ENCODE measurements around the gene TXNRD1.
"Not testable (repeated sequence)": the region's sequence is repeated elsewhere in the genome, so short reads cannot be mapped to it uniquely, and the experiment has no call there.

The TXNRD1 gene

DNA sequence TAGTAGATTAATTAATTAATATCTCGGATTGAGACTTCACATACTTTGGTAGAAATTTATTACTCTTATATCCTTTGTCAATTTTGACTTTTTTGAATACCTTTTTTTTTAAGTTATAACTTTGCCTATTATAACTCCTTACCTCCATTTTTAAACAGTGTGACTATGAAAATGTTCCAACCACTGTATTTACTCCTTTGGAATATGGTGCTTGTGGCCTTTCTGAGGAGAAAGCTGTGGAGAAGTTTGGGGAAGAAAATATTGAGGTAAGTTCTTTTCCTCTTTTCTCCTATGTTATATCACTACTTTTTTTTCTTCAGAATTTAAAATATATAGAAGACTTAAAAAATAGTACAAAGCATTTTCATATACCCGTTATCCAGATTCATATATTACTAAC is 115.8 kb downstream of the TXNRD1 start:
- DNase-seq: no peak

- DNase-seq: not testable (repeated sequence)
Observed at GRCh38 chr12:104332273-104332672, 116.7 kb downstream of the TXNRD1 start.

- no peak for DNase-seq
Observed at GRCh38 chr12:104333692-104334255, 118.2 kb downstream of the TXNRD1 start.

DNA sequence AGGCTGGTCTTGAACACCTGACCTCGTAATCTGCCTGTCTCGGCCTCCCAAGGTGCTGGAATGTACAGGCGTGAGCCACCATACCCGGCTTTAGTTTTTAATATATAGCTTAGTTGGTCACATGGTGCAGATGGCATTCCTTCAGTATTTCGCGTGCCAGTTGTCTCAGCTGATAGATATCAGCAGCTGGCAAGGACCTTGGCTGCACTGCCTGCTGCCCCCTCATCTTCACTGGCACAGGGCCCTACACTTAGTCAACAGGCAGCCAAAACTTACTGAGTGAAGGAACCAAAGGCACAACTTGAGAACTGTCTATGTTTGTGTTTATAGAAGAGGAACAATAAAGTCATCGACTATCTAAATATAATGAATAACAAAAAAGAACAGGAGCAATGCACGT is 119.0 kb downstream of the TXNRD1 start:
- no peak for DNase-seq

DNA sequence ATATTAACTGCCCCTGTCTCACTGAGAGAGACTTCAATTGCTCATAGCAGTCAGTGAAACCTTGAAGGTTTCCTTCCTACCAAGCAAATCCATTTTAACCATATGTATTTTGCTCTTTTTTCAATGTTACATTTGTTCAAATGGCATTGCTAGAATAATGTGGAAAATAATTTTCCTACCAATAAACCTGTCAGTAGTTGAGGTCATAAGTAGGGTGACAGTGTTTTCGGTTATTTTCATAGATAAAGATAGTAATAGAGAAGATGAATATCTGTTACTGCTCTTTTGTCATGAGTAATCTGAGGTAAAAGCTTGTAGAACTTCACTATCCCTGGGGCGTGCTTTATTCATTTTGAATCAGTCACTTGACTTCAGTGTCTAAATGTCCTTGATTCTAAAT is 120.5 kb downstream of the TXNRD1 start:
- no peak for DNase-seq

DNA sequence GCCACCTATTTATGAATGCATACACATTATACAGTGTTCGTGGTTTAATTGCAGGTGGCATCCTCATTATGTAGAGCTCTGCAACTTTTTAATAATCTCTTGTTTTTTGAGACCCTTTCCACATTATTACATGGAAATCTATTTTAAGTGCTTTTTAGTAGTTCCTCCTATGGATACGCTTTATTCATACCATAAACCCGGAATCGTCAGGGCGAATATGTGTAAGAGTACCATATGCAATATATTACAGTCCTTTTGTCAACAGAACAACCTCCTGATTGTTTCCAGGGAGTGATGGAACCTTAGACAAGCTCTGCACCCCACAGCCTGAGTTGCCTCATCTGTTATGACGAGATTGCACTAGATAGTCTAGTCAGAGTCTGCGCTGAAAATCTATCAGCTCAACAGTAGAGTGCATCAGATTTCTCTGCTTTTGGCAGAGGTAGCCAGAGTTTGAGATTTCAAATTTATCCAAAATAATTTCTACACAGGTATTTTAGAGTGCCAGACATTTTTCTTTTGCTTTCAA is 121.5 kb downstream of the TXNRD1 start:
- DNase-seq: no peak

DNA sequence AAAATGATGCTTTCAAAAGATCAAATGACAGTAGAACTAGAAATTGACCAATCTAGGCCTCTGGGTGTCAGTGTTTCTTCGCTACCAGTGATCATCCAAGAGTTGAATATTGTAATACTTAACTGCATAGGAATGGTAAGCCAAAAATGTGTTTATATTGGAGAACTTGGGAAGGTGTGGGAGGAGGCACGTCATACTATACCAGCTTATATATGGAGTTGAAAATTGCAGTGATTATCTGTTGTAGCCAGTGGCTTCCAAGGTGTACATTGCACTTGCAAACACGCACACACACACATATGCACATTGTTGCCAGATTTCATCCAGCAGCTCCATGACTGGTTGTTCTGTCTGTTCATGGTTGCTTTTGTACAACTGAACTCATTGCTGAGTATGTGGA is 124.1 kb downstream of the TXNRD1 start:
- no peak for DNase-seq

GRCh38 chr12:104340177-104340576 is 124.6 kb downstream of the TXNRD1 start:
- no peak for DNase-seq

GRCh38 chr12:104340925-104341611 is 125.5 kb downstream of the TXNRD1 start:
- no peak for DNase-seq

DNA sequence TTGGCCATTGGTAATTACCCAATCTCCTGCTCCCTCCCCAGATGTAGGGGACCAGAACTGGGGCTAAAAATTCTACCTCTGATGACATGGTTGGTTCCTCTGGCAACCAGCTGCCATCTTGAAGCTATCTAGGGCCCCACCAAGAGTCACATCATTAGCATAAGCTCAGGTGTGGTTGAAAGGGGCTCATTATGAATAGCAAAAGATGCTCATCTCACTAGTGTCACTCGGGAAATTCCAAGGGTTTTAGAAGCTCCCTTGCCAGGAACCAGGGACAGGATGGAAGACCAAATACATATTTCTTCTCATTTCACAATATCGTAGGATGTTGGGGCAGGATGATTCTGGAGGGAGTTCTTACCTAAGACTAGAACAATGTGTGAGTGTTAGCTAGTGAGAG is 126.6 kb downstream of the TXNRD1 start:
- no peak for DNase-seq

- no peak for DNase-seq
Observed at GRCh38 chr12:104342635-104343249, 127.2 kb downstream of the TXNRD1 start.

DNA sequence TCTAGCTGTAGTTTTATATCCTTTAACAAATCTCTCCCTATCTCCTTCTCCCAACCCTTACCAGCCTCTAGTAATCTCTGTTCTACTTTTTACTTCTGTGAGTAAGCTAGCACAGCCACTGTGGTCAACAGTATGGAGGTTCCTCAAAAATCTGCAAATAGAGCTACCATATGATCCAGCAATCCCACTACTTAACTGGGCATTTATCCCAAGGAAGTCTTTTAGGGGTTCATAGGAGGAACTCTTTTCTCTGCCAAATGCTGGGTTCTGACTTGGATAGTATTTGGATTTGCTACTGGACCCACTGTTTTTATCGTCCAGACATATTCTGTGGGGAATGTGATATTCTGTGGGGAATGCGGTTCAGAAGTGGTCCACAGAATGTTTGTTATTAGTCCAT is 129.1 kb downstream of the TXNRD1 start:
- no peak for DNase-seq

DNA sequence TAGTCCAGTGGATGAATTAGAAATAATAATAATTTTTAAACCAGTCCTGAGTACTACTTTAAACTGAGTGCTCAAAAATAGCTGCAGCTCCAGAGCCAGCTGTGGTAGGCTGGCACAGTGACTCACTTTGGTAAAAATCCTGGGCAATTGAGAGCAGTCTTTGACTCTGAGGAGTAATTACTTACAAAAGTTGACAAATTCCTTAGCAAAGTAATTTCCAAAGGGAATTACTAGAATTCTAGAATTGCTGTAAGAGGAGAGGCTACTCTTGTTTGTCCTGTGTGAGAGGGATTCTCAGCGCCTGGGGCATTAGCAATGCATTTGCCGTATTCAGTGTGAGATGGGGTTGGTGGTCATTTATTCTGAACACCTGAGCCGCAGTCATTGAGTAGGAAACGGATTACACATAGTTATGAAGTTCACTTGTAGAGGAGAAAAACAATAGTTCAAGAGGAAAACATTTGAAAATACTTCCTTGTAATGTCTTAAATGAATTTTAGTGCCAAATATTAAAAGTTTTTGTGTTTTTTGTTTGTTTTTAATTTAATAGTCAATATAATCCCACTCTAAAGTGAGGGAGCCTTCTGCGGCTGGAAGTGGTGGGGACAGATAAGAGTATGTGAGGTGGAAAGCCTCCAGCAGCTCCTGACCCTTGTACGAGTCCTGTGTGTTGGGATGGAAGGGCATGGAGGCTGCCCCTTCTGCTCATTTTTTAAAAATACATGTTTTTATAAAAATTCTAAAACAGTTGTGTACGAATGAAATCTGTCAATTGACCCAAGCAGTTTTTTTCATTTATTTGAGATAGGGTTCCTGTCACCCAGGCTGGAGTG is 129.9 kb downstream of the TXNRD1 start:
- no peak for DNase-seq

- DNase-seq: no peak
Observed at GRCh38 chr12:104347374-104348075, 131.9 kb downstream of the TXNRD1 start.

GRCh38 chr12:104348283-104348993 is 132.9 kb downstream of the TXNRD1 start:
- no peak for DNase-seq

- no peak for DNase-seq
Observed at GRCh38 chr12:104348994-104349494, 133.5 kb downstream of the TXNRD1 start.

GRCh38 chr12:104350211-104351056 is 134.9 kb downstream of the TXNRD1 start:
- no peak for DNase-seq

DNA sequence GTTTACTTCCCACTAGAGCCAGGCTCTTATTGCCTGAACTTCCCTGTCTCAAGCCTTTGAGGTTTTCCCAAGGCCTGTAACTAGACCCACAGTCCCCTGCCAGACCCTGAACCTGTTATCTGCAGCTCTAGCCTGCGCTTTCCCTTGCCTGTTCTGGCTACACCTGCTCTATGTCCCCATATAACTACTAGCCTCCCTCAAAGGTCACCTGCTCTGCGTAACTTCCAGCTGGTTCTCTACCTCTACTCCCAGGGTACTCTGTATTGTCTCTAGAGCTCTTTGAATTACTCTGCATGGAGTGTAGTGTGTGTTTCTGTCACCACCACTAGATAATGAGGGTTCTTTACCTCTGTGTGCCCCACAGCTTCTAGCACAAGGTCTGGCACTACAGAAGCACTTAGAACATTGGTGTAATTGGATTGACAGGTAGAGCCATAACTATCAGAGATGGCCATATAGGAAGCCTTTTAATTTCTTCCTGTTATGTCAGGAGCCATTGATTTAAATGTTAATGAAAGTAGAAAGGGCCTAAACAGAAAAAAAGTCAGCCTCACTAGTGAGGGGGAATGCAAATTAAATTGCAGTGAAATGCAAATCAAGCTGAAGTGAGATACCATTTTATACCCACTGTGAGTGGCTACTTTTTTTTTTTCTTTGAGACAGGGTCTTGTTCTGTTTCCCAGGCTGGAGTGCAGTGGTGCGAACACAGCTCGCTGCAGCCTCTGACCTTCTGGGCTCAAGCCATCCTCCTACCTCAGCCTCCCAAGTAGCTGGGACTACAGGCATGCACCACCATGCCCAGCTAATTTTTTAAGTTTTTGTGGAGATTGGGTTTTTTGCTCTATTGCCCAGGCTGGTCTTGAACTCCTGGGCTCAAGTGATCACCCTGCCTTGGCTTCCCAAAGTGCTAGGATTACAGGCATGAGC is 135.7 kb downstream of the TXNRD1 start:
- no peak for DNase-seq

DNA sequence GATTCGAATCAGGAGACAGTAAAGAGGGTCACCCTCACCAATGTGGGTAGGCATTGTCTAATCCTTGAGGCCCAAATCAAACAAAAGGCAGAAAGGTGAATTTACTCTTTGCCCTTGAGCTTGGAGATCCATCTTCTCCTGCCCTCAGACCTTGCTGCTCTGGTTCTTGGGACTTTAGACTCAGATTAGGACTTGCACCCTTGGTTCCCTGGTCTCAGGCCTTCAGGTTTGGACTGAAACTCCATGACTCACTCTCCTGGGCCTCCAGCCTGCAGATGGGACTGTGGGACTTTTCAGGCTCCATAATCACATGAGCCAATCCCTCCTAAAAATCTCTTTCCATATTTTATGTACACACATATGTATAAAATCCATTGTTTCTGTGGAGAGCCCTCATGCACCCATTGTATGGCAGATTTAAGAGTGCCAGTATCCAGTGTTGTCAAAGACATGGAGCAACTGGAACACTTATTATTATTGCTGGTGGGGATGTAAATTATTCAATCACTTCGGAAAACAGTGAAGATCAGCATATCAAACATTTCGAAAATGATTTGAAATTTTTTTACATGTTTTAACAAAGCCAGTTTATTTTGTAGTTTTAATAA is 136.6 kb downstream of the TXNRD1 start:
- no peak for DNase-seq
